ENCODE results near the gene CIAO2B.
"Not testable (repeated sequence)": the region's sequence is repeated elsewhere in the genome, so short reads cannot be mapped to it uniquely, and the experiment has no call there.

CIAO2B gene

GRCh38 chr16:66946974-66947301 lies 12.7 kb upstream of the CIAO2B start:
- Histone ChIP-seq H3K9ac (ENCODE audit: low read depth, low read length) (no peak overlapping the region), H3K9me3 (ENCODE audit: control insufficient read depth, insufficient read depth, low read length) (no peaks in the 10 kb centered on the region; the same call in 1 of the 2 replicates), H3K36me3 (ENCODE audit: control insufficient read depth, insufficient read depth, low read length) (peaks cover 18% of the 10 kb centered on the region), H3K4me3 (ENCODE audit: low read depth, low read length) (no peak overlapping the region), H3K4me1 (ENCODE audit: control insufficient read depth, insufficient read depth, low read length) (no peaks in the 10 kb centered on the region), H3K27me3 (ENCODE audit: control insufficient read depth, insufficient read depth, low read length) (peaks cover 36% of the 10 kb centered on the region), H3K27ac (ENCODE audit: low read depth, low read length) (no peak overlapping the region)

DNA sequence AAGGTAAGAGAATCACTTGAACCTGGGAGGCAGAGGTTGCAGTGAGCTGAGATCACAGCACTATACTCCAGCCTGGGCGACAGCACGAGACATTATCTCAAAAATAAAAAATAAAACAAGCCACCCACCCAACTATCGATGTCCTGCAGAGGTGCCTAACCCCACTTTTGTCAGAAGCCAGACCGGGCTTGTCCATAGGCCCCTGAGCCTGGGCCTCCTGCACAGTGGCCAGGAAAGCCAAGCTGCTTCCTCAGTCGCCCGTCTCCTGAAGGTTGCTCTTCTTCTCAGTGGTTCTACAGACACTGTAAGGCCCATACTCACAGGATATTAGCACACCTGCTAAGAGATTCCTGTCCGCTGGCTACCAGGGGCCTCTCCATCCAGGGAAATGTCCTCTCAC lies 12.3 kb upstream of the CIAO2B start:
- Histone ChIP-seq H3K4me1 (ENCODE audit: control insufficient read depth, insufficient read depth, low read length) (no peaks in the 10 kb centered on the region), H3K36me3 (ENCODE audit: control insufficient read depth, insufficient read depth, low read length) (peaks cover 22% of the 10 kb centered on the region), H3K9ac (ENCODE audit: low read depth, low read length) (no peak overlapping the region), H3K27ac (ENCODE audit: low read depth, low read length) (no peak overlapping the region), H3K27me3 (ENCODE audit: control insufficient read depth, insufficient read depth, low read length) (peaks cover 36% of the 10 kb centered on the region), H3K4me3 (ENCODE audit: low read depth, low read length) (no peak overlapping the region), H3K9me3 (ENCODE audit: control insufficient read depth, insufficient read depth, low read length) (no peaks in the 10 kb centered on the region; the same call in 1 of the 2 replicates)

DNA sequence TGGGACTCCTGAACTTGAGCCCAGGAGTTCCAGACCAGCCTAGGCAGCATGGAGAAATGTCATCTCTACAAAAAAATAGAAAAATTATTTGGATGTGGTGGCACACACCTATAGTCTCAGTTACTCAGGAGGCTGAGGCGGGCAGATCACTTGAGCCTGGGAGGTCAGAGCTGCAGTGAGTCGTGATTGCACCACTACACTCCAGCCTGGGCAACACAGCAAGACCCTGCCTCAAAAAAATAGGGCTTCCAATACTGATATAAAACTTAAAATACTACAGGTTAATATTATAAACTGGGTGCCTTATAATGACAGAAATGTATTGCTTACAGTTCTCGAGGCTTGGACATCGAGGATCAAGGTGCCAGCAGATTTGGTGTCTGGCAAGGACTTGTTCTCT lies 11.7 kb upstream of the CIAO2B start:
- no peak overlapping the region for H3K27ac ChIP-seq (ENCODE audit: low read depth, low read length)
- peaks cover 28% of the 10 kb centered on the region for H3K36me3 ChIP-seq (ENCODE audit: control insufficient read depth, insufficient read depth, low read length)
- no peaks in the 10 kb centered on the region for H3K9me3 ChIP-seq (ENCODE audit: control insufficient read depth, insufficient read depth, low read length)
- no peak overlapping the region for H3K9ac ChIP-seq (ENCODE audit: low read depth, low read length)
- H3K4me1 ChIP-seq (ENCODE audit: control insufficient read depth, insufficient read depth, low read length): no peaks in the 10 kb centered on the region
- peaks cover 36% of the 10 kb centered on the region for H3K27me3 ChIP-seq (ENCODE audit: control insufficient read depth, insufficient read depth, low read length)
- H3K4me3 ChIP-seq (ENCODE audit: low read depth, low read length): no peak overlapping the region

GRCh38 chr16:66944971-66945370 lies 10.8 kb upstream of the CIAO2B start:
- not testable (repeated sequence) for H3K4me3 ChIP-seq (ENCODE audit: low read depth, low read length); H3K9me3 ChIP-seq (ENCODE audit: control insufficient read depth, insufficient read depth, low read length); H3K27ac ChIP-seq (ENCODE audit: low read depth, low read length); H3K4me1 ChIP-seq (ENCODE audit: control insufficient read depth, insufficient read depth, low read length); H3K9ac ChIP-seq (ENCODE audit: low read depth, low read length)
- H3K36me3 ChIP-seq (ENCODE audit: control insufficient read depth, insufficient read depth, low read length): peaks cover 37% of the 10 kb centered on the region
- peaks cover 28% of the 10 kb centered on the region for H3K27me3 ChIP-seq (ENCODE audit: control insufficient read depth, insufficient read depth, low read length)

GRCh38 chr16:66944054-66944441 lies 9.8 kb upstream of the CIAO2B start:
- H3K9me3 ChIP-seq (ENCODE audit: control insufficient read depth, insufficient read depth, low read length): no peaks in the 10 kb centered on the region
- H3K27ac ChIP-seq (ENCODE audit: low read depth, low read length): no peak overlapping the region
- no peak overlapping the region for H3K9ac ChIP-seq (ENCODE audit: low read depth, low read length)
- H3K27me3 ChIP-seq (ENCODE audit: control insufficient read depth, insufficient read depth, low read length): peaks cover 19% of the 10 kb centered on the region
- no peaks in the 10 kb centered on the region for H3K4me1 ChIP-seq (ENCODE audit: control insufficient read depth, insufficient read depth, low read length)
- peaks cover 37% of the 10 kb centered on the region for H3K36me3 ChIP-seq (ENCODE audit: control insufficient read depth, insufficient read depth, low read length)
- no peak overlapping the region for H3K4me3 ChIP-seq (ENCODE audit: low read depth, low read length)

GRCh38 chr16:66943426-66944053 lies 9.3 kb upstream of the CIAO2B start:
- Histone ChIP-seq H3K27me3 (ENCODE audit: control insufficient read depth, insufficient read depth, low read length) (peaks cover 14% of the 10 kb centered on the region), H3K9ac (ENCODE audit: low read depth, low read length) (no peak overlapping the region), H3K4me1 (ENCODE audit: control insufficient read depth, insufficient read depth, low read length) (no peaks in the 10 kb centered on the region), H3K9me3 (ENCODE audit: control insufficient read depth, insufficient read depth, low read length) (no peaks in the 10 kb centered on the region), H3K4me3 (ENCODE audit: low read depth, low read length) (no peak overlapping the region), H3K36me3 (ENCODE audit: control insufficient read depth, insufficient read depth, low read length) (peaks cover 37% of the 10 kb centered on the region), H3K27ac (ENCODE audit: low read depth, low read length) (no peak overlapping the region)

DNA sequence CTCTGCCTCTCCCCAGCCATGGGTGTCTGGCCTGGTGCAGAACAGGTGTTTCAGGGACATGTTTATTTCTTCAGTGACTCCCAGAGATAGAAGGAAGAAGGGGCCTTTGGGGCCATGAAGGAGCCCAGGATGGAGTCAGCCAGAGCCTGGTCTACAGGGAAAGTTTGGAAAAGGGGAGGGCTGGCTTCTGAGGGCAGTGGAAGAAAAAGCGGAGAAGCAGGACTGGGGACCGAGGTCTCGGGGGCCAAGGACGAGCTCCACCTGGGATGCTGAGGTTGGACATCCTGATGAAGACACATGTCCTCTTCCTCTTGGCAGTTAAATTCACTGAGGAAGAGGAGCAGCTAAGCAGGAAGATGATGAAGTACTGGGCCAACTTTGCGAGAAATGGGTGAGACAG lies 8.8 kb upstream of the CIAO2B start:
- H3K9me3 ChIP-seq (ENCODE audit: control insufficient read depth, insufficient read depth, low read length): no peaks in the 10 kb centered on the region
- no peak overlapping the region for H3K9ac ChIP-seq (ENCODE audit: low read depth, low read length)
- H3K36me3 ChIP-seq (ENCODE audit: control insufficient read depth, insufficient read depth, low read length): peaks cover 37% of the 10 kb centered on the region
- no peak overlapping the region for H3K4me3 ChIP-seq (ENCODE audit: low read depth, low read length)
- peaks cover 8% of the 10 kb centered on the region for H3K27me3 ChIP-seq (ENCODE audit: control insufficient read depth, insufficient read depth, low read length)
- no peak overlapping the region for H3K27ac ChIP-seq (ENCODE audit: low read depth, low read length)
- H3K4me1 ChIP-seq (ENCODE audit: control insufficient read depth, insufficient read depth, low read length): no peaks in the 10 kb centered on the region

GRCh38 chr16:66940236-66940635 lies 6.0 kb upstream of the CIAO2B start:
- Histone ChIP-seq H3K36me3 (ENCODE audit: control insufficient read depth, insufficient read depth, low read length) (peaks cover 37% of the 10 kb centered on the region), H3K4me1 (ENCODE audit: control insufficient read depth, insufficient read depth, low read length) (0 out of 2 replicates have a peak, but pooled peaks cover 3% of the 10 kb centered on the region), H3K27me3 (ENCODE audit: control insufficient read depth, insufficient read depth, low read length) (peaks cover 5% of the 10 kb centered on the region), H3K9ac (ENCODE audit: low read depth, low read length) (no peak overlapping the region), H3K9me3 (ENCODE audit: control insufficient read depth, insufficient read depth, low read length) (no peaks in the 10 kb centered on the region), H3K27ac (ENCODE audit: low read depth, low read length) (no peak overlapping the region), H3K4me3 (ENCODE audit: low read depth, low read length) (no peak overlapping the region)

- H3K9ac ChIP-seq (ENCODE audit: low read depth, low read length): no peak overlapping the region
- no peaks in the 10 kb centered on the region for H3K9me3 ChIP-seq (ENCODE audit: control insufficient read depth, insufficient read depth, low read length)
- H3K27ac ChIP-seq (ENCODE audit: low read depth, low read length): no peak overlapping the region
- 0 out of 2 replicates have a peak, but pooled peaks cover 5% of the 10 kb centered on the region for H3K4me1 ChIP-seq (ENCODE audit: control insufficient read depth, insufficient read depth, low read length)
- H3K36me3 ChIP-seq (ENCODE audit: control insufficient read depth, insufficient read depth, low read length): peaks cover 37% of the 10 kb centered on the region
- no peak overlapping the region for H3K4me3 ChIP-seq (ENCODE audit: low read depth, low read length)
- H3K27me3 ChIP-seq (ENCODE audit: control insufficient read depth, insufficient read depth, low read length): peaks cover 11% of the 10 kb centered on the region
These were observed 5.2 kb upstream of the CIAO2B start for GRCh38 chr16:66939366-66939765.

- Histone ChIP-seq H3K9ac (ENCODE audit: low read depth, low read length) (no peak overlapping the region), H3K9me3 (ENCODE audit: control insufficient read depth, insufficient read depth, low read length) (no peaks in the 10 kb centered on the region), H3K4me3 (ENCODE audit: low read depth, low read length) (no peak overlapping the region), H3K27ac (ENCODE audit: low read depth, low read length) (no peak overlapping the region), H3K36me3 (ENCODE audit: control insufficient read depth, insufficient read depth, low read length) (peaks cover 27% of the 10 kb centered on the region), H3K27me3 (ENCODE audit: control insufficient read depth, insufficient read depth, low read length) (peaks cover 13% of the 10 kb centered on the region), H3K4me1 (ENCODE audit: control insufficient read depth, insufficient read depth, low read length) (0 out of 2 replicates have a peak, but pooled peaks cover 5% of the 10 kb centered on the region)
These were observed 3.6 kb upstream of the CIAO2B start for GRCh38 chr16:66937725-66938337.

GRCh38 chr16:66936889-66937554 lies 2.8 kb upstream of the CIAO2B start:
- no peaks in the 10 kb centered on the region for H3K9me3 ChIP-seq (ENCODE audit: control insufficient read depth, insufficient read depth, low read length)
- H3K9ac ChIP-seq (ENCODE audit: low read depth, low read length): no peak overlapping the region
- H3K4me1 ChIP-seq (ENCODE audit: control insufficient read depth, insufficient read depth, low read length): 0 out of 2 replicates have a peak, but pooled peaks cover 5% of the 10 kb centered on the region
- no peak overlapping the region for H3K4me3 ChIP-seq (ENCODE audit: low read depth, low read length)
- H3K27me3 ChIP-seq (ENCODE audit: control insufficient read depth, insufficient read depth, low read length): peaks cover 13% of the 10 kb centered on the region
- no peak overlapping the region for H3K27ac ChIP-seq (ENCODE audit: low read depth, low read length)
- H3K36me3 ChIP-seq (ENCODE audit: control insufficient read depth, insufficient read depth, low read length): peaks cover 20% of the 10 kb centered on the region
